Stomach (tissue), 4 donors: ENCODE results near the gene SAPCD1.

Source experiments
- POLR2A ChIP-seq, 4 donors: fragments of 450-650 bp; IDR thresholded peaks; one replicate each; pipeline ENCODE4 v1.6.1; 2016; ENCODE audit warnings: antibody characterized with exemption in 4 of 4, control low read depth in 2 of 4, mild to moderate bottlenecking in 1 of 4, moderate library complexity in 1 of 4
- POLR2AphosphoS5 ChIP-seq, 3 donors: sonication (generic); formaldehyde crosslinking; IDR thresholded peaks; one replicate each; pipeline ENCODE4 v1.6.1; 2016; ENCODE audit warnings: antibody characterized with exemption in 3 of 3
- TF ChIP-seq, protein P1 (sequence below), 7 experiments: fragments of 450-650 bp in 4 of 7; fragments of 200-600 bp in 3 of 7; sonication (generic) in 3 of 7; IDR thresholded peaks; one replicate each; pipeline ENCODE4 v1.5.1; 2016 to 2019; ENCODE audit warnings: antibody characterized with exemption in 7 of 7, control low read depth in 2 of 7, mild to moderate bottlenecking in 1 of 7

DNA sequence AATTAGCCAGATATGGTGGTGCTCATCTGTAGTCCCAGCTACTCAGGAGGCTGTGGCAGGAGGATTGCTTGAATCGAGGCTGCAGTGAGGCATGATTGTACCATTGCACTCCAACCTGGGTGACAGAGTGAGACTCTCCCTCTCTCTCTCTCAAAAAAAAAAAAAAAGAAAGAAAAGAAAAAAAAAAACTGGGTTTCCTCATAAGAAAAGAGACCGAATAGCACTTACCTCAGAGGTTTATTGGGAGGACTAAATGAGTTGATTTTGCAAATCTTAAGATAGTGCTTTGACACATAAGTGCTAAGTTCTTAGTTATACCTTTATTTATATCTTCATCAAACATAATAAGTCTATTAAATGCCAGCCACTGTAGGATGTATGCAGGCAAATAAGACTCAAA lies 8.4 kb downstream of the SAPCD1 start:
- TF ChIP-seq, protein P1, sequence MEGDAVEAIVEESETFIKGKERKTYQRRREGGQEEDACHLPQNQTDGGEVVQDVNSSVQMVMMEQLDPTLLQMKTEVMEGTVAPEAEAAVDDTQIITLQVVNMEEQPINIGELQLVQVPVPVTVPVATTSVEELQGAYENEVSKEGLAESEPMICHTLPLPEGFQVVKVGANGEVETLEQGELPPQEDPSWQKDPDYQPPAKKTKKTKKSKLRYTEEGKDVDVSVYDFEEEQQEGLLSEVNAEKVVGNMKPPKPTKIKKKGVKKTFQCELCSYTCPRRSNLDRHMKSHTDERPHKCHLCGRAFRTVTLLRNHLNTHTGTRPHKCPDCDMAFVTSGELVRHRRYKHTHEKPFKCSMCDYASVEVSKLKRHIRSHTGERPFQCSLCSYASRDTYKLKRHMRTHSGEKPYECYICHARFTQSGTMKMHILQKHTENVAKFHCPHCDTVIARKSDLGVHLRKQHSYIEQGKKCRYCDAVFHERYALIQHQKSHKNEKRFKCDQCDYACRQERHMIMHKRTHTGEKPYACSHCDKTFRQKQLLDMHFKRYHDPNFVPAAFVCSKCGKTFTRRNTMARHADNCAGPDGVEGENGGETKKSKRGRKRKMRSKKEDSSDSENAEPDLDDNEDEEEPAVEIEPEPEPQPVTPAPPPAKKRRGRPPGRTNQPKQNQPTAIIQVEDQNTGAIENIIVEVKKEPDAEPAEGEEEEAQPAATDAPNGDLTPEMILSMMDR (IDR thresholded peaks at IDR 0.05), result no peak
- TF ChIP-seq POLR2AphosphoS5 (IDR thresholded peaks at IDR 0.05) (no peak), POLR2A (IDR thresholded peaks at IDR 0.05) (no peak)
